Activated effector memory CD4-positive, alpha-beta T cell treated with Interleukin-2 at 50 U/mL for 16 hours (primary cell): ENCODE data around the gene MPP1.

Experiments
- DNase-seq: peaks from one replicate; pipeline ENCODE4 v3.0.0-alpha.2; 2020

MPP1 gene

GRCh38 chrX:154730253-154730891 is 74.9 kb downstream of the MPP1 start:
- no peak for DNase-seq

GRCh38 chrX:154729439-154729838 is 75.8 kb downstream of the MPP1 start:
- no peak for DNase-seq
